ENCODE data around the gene GALNT7.

The GALNT7 gene

GRCh38 chr4:173316060-173316459 lies 147.4 kb downstream of the GALNT7 start:
- DNase-seq, result no peak

- no peak for DNase-seq
Observed at GRCh38 chr4:173317004-173317403, 148.4 kb downstream of the GALNT7 start.

GRCh38 chr4:173318240-173318639 lies 149.6 kb downstream of the GALNT7 start:
- no peak for DNase-seq

GRCh38 chr4:173318648-173319211 lies 150.1 kb downstream of the GALNT7 start:
- DNase-seq, result no peak

- DNase-seq, result no peak
Observed at GRCh38 chr4:173319696-173320095, 151.1 kb downstream of the GALNT7 start.

GRCh38 chr4:173325007-173325736 lies 156.6 kb downstream of the GALNT7 start:
- no peak for DNase-seq

DNA sequence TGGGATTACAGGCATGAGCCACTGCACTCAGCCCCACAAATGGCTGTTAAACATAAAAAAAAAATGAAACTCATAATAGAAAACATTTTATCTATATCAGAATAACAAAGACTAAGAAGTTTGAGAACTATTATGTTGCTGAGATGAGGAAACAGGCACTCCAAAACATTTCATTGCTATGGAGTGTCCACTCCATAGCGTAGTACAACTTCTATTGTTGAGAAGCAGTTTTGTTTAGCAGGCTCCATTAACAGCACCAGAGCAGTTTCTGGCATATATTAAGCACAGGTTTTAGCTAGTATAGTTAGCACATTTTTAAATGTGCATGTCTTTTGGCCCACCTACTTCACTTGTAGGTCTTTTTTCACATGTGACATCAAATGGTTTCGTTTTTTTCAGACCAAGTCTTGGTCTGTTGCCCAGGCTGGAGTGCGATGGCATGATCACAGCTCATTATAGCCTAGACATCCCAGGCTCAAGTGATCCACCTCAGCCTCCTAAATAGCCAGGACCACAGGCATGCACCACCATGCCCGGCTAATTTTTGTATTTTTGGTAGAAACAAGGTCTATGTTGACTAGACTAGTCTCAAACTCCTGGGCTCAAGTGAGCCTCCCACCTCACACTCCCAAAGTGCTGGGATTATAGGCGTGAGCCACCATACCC lies 159.8 kb downstream of the GALNT7 start:
- DNase-seq, result no peak

- no peak for DNase-seq
Observed at GRCh38 chr4:173330590-173330989, 162.0 kb downstream of the GALNT7 start.

DNA sequence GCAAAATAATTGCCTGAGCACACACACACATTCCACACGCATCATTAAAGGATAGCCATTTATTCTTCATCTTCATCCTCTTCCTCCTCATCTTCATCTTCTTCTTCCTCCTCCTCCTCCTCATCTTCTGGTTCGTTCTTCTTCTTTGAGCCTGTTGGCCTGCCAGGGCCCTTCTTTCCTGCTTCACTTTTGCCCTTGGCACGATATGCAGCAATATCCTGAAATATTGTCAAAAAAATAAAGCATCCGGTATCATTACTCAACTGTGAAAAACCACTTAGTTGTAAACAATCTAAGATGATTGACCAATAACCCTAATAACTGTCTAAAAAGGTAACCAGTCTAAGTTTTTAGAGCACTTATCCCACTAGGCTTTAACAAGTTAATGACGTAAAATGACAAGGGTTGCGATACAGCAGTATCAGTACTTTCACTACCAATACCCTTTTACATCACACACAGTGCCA lies 163.4 kb downstream of the GALNT7 start:
- no peak for DNase-seq

- DNase-seq, result no peak
Observed at GRCh38 chr4:173332963-173333657, 164.5 kb downstream of the GALNT7 start.

- DNase-seq, result no peak
Observed at GRCh38 chr4:173333658-173334084, 165.1 kb downstream of the GALNT7 start.

- DNase-seq, result peak; percentile 96
Observed at GRCh38 chr4:173334085-173334890, 165.7 kb downstream of the GALNT7 start, which contains the start of gene HMGB2. TSS of gene HMGB2 (minus strand) at chr4:173334358. CDS start at chr4:173333649, 709 bp downstream.

DNA sequence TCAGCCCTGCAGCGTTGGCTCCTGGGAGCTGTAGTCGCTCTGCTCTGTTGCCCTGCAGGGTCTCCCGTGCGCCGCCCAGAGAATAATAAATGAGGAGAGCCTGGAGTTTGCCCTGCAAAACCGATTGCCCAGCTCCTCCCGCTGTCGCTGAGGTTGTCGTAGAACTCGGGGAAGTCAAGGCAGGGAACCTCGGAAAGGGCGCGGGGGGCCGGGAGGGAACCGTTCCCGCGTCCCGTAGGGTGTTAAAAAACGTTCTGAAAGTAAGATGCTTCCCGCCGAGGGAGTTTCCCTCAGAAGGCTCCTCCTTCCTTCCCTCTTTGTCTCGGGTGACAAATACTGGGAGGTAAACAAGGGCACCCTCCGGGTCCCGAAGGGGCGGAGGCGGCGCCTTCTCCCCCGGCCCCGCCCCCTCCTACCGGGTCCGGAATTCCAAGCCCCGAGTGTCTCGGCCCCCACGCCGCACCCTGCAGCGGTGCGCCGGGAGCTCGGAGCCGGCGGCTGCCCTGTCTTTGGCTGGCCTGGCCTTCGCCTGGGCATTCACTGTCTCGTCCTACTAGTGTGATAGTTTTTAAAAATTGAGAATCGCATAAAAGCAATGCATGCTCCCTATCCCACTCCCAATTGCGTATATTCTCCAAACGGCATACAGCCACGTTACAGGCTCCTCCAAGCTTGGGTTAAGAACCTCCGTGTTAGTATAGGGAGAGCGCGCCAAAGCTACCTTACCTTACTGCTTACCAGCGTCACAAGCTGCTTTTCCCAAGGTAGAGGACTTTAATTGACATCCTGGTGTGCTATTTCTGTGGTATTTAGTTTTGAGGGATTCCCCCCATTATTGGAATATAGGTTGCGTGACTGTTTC lies 166.5 kb downstream of the GALNT7 start:
- peak; percentile 60 for DNase-seq

DNA sequence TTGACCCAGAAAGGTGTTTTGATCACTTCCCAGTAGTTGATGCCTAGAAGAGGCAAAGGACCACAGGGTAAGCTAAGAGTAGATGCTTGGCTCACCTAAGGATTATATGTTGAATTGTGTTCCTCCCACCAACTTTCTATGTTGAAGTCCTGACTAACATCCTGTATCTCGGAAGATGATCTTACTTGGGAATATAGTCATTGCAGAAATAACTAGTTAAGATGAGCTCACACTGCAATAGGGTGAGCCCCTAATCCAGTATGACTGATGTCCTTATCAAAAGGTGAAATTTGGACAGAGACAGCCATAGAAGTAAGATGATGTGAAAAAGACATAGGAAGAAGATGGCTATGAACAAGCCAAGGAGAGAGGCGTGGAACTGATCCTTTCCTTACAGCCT lies 168.9 kb downstream of the GALNT7 start:
- DNase-seq, result no peak

DNA sequence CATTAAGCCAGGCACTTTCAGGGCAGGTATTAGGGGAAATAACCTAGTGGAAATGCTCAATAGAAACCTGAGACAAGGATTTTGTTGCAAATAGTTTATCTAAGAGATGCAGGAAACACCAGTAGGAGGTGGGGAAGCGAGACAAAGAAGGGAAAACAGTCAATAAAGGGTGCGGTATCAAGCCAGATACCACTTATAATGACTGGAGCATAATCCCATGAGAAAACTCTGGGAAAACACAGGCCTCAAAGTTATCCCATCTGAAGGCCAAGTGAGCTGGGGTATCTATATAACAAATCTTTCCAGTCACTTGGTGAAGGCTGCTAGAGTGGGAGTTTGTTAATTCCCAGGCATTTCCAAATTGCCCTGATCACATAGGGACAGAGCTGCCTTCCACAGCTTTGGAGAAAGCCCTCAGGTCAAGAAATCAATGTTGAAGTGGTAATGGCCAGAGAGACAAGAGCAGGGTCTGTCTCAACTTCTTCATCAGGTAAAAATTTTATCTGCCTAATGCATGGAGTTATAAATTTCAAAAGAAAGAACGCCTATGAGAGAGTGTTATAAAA lies 175.3 kb downstream of the GALNT7 start:
- no peak for DNase-seq

DNA sequence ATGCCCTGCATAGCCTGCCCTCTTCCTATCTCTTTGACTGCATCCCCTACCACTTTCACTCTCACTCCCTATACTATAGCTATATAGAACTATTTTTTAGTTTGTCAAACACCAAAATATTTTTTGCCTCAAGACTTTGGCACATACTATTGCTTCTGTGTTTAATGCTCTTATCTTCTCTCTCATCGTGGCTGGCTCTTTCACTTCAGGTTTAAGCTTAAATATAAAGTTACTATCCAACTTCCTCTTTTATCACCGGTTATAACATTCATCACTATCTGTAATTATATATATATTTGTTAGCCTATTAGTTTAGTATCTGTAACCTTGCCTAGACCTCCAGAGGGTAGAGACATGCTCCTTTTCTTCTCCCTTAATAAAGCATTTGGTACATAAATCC lies 177.0 kb downstream of the GALNT7 start:
- no peak for DNase-seq

GRCh38 chr4:173346074-173346473 lies 177.5 kb downstream of the GALNT7 start:
- DNase-seq, result no peak

DNA sequence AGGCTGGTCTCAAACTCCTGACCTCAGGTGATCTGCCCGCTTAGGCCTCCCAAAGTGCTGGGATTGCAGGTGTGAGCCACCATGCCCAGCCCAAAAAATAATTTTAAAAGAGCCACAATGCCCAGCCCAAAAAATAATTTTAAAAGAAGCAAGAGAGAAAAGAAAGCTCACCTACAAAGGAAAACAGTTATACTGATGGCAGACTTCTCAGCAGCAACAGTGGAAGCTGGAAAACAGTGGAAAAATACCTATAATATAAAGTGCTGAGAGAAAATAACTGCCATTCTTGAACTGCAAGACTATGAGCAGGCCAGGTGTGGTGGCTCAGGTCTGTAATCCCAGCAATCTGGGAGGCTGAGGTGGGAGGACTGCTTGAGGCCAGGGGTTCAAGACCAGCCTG lies 178.9 kb downstream of the GALNT7 start:
- DNase-seq, result no peak

GRCh38 chr4:173357939-173358338 lies 189.3 kb downstream of the GALNT7 start:
- no peak for DNase-seq

GRCh38 chr4:173360587-173361221 lies 192.1 kb downstream of the GALNT7 start:
- DNase-seq, result no peak

GRCh38 chr4:173362666-173363065 lies 194.1 kb downstream of the GALNT7 start:
- DNase-seq, result no peak
